ENCODE measurements around the gene TELO2.

The TELO2 gene

DNA sequence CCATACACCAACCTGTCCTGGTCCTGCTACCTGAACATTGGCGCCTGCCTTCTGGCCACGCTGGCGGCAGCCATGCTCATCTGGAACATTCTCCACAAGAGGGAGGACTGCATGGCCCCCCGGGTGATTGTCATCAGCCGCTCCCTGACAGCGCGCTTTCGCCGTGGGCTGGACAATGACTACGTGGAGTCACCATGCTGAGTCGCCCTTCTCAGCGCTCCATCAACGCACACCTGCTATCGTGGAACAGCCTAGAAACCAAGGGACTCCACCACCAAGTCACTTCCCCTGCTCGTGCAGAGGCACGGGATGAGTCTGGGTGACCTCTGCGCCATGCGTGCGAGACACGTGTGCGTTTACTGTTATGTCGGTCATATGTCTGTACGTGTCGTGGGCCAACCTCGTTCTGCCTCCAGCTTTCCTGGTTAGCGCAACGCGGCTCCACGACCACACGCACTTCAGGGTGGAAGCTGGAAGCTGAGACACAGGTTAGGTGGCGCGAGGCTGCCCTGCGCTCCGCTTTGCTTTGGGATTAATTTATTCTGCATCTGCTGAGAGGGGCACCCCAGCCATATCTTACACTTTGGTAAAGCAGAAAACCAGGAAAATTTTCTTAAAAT lies 61.8 kb downstream of the TELO2 start:
- TF ChIP-seq, protein P1, sequence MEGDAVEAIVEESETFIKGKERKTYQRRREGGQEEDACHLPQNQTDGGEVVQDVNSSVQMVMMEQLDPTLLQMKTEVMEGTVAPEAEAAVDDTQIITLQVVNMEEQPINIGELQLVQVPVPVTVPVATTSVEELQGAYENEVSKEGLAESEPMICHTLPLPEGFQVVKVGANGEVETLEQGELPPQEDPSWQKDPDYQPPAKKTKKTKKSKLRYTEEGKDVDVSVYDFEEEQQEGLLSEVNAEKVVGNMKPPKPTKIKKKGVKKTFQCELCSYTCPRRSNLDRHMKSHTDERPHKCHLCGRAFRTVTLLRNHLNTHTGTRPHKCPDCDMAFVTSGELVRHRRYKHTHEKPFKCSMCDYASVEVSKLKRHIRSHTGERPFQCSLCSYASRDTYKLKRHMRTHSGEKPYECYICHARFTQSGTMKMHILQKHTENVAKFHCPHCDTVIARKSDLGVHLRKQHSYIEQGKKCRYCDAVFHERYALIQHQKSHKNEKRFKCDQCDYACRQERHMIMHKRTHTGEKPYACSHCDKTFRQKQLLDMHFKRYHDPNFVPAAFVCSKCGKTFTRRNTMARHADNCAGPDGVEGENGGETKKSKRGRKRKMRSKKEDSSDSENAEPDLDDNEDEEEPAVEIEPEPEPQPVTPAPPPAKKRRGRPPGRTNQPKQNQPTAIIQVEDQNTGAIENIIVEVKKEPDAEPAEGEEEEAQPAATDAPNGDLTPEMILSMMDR (IDR thresholded peaks at IDR 0.05; ENCODE audit: insufficient read depth, low read length, missing control alignments), result no peak

DNA sequence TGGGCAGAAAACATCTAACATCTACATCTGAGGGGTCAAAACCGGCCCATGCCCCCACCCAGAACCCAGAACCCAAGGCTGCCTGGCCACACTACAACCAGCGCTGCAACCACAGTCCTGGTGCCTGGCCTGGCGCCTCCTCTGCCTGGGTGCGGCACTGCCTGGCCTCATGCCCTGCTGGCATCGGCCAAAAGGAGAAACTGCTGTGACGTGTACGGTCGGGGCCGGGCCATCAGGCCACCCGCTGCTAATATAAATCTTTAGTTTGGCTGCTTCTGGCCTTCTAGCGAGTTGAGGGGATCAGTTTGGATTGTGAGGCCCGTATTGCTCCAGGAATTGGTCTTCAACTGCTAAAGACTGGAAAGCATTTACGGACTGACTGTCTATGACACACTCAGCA lies 63.1 kb downstream of the TELO2 start:
- ChIA-PET POLR2A (no interaction called here), CTCF (no interaction called here)
- no peak for DNase-seq (ENCODE audit: low read depth, low spot score)
- TF ChIP-seq, protein P1 (IDR thresholded peaks at IDR 0.05; ENCODE audit: insufficient read depth, low read length, missing control alignments), result no peak
- no peak overlapping the region for H3K4me3 ChIP-seq (ENCODE audit: low read depth, low read length)

More for the DNA sequence above, 61.8 kb downstream of the TELO2 start:
- no peak for DNase-seq (ENCODE audit: low read depth, low spot score)
- ChIA-PET POLR2A (no interaction called here), CTCF (no interaction called here)
- no peak overlapping the region for H3K4me3 ChIP-seq (ENCODE audit: low read depth, low read length)

DNA sequence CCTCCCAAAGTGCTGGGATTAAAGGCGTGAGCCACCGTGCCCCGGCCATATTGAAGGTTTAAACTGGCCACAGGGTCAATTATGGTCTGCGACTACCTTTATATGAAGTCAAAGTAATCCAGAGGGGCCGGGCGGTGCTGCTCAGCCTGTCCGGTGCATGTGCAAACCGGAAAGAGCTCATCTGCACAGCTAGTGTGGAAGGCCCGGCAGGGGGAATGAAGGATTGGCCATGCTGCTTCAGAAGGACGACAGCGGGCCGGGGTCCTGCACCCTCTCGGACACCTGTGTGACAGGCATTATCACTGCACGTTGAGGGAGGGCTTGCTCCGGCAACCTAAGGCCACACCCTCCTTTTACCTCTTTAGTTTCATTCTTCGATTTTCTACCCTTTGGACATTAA lies 63.9 kb downstream of the TELO2 start:
- TF ChIP-seq, protein P1 (IDR thresholded peaks at IDR 0.05; ENCODE audit: insufficient read depth, low read length, missing control alignments), result no peak
- no peak overlapping the region for H3K4me3 ChIP-seq (ENCODE audit: low read depth, low read length)
- ChIA-PET POLR2A (no interaction called here), CTCF (no interaction called here)
- DNase-seq (ENCODE audit: low read depth, low spot score), result no peak

DNA sequence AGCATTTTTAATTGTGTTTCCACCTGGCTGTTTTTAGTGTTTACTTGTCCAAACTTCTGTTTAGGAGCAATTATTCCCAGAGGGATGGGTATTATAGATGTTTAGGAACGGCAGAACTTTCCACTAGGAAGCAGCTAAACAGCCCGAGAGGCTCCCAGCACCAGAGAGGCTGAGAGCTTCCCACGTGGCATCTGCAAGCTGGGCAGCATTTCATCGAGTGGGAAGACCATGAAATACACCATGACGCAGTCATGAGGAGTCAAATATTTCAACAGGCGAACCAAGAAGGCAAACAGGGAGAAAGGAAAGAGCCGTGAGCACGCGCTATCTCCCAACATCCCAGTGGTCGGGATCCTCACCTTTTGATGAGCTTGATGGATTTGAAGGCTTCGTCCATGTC lies 64.4 kb downstream of the TELO2 start:
- ChIA-PET POLR2A (no interaction called here), CTCF (no interaction called here)
- no peak for DNase-seq (ENCODE audit: low read depth, low spot score)
- H3K4me3 ChIP-seq (ENCODE audit: low read depth, low read length), result no peak overlapping the region
- TF ChIP-seq, protein P1 (IDR thresholded peaks at IDR 0.05; ENCODE audit: insufficient read depth, low read length, missing control alignments), result no peak

DNA sequence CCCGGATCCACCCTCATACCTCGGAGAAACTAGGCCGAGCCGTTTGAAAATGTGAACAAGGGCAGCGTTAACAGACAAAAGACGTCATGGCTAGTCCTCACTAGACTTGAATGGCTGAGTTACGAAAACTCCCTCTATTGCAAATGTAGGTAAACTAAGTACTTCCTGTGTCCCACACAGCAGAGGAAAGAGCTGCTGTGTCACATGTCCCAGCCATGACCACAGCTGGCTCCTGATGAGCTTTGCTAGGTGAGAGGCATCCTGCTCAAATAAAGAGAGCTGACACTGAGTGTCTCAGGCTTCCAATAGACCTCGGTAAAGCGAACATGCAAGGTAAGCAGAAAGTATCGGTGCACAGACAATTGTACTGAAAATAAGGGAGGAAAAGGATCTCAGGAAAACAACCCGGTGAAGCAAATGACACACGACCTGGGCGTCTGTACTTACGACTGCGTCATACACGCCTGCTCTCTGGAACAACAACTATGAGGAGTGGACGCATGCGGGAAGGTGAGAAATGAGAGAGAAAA lies 66.4 kb downstream of the TELO2 start:
- TF ChIP-seq, protein P1 (IDR thresholded peaks at IDR 0.05; ENCODE audit: insufficient read depth, low read length, missing control alignments), result no peak
- H3K4me3 ChIP-seq (ENCODE audit: low read depth, low read length), result no peak overlapping the region
- ChIA-PET POLR2A (no interaction called here), CTCF (no interaction called here)
- DNase-seq (ENCODE audit: low read depth, low spot score), result no peak

All from AG04449 (cell line).